HG03039 (cell line): Measurements from ENCODE around the gene DIAPH2.

Experiments
- ATAC-seq: cut with Tn5 transposase; IDR thresholded peaks from one replicate; pipeline ENCODE4 v1.9.1; 2021; ENCODE audit warnings: mild to moderate bottlenecking, moderate library complexity; ENCODE audit not compliant: unreplicated experiment

DIAPH2 gene

GRCh38 chrX:96924581-96924980, 239.9 kb downstream of the DIAPH2 start:
- ATAC-seq = no peak

GRCh38 chrX:96929036-96929435, 244.4 kb downstream of the DIAPH2 start:
- no peak for ATAC-seq

GRCh38 chrX:96957718-96958117, 273.1 kb downstream of the DIAPH2 start:
- ATAC-seq = no peak

DNA sequence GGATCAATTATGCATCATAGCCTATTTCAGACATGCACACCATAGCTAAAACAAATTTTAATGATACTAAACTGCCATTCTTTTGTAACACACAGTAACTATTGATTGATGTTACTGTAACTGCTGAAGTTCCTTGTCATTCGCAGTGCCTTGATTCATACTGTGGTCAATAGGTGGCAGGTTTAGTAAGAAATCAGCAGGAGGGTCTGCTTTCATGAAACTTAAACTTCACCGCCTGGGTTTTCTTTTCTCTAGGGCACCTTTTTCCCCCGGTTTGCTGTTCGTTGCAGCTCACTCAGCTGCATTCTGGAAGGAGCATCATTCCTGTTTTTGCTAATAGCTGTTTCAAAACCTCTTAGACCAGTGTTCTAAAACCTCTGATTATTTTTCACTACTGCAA, 287.2 kb downstream of the DIAPH2 start:
- no peak for ATAC-seq

- ATAC-seq = no peak
These were observed 294.3 kb downstream of the DIAPH2 start for GRCh38 chrX:96978906-96979305.

DNA sequence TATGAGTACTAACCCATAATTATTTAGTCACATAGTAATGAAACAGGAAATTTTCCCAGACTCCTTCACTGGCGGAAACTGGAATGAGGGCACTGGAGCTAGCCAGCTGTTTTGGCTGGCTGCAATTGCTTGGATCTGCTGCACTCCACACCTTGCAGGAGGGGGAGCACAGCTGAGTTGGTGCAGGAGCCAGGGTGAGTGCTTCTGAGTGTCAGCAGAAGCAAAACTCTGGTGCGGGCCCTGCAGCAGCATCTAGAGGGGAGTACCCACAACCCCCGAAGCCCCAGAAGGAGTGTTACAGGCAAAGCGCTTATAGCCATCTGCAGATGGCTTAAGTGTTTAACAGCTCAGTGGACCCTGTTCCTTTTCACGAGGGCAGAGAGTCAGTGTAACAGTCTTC, 295.1 kb downstream of the DIAPH2 start:
- no peak for ATAC-seq

- no peak for ATAC-seq
These were observed 297.5 kb downstream of the DIAPH2 start for GRCh38 chrX:96982161-96982560.

GRCh38 chrX:96984538-96984937, 299.9 kb downstream of the DIAPH2 start:
- no peak for ATAC-seq

DNA sequence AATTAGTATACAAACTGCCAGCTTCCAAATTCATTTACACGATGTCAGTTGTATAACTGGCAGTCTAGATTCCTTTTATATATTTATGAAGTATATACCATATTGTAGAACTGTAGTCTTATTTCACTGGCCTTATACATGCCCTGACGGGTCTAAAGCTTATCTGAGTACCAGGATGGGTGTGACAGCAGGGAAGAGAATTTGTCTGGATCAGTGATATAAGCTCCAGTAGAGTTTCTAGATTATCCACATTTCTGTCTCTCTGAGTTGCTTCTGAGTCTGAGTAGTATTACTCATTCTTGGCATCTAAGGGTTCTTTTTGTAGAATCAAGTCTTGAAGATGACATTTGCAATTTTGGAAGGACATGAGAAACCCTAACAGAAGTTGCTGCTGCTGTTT, 300.4 kb downstream of the DIAPH2 start:
- ATAC-seq = no peak

DNA sequence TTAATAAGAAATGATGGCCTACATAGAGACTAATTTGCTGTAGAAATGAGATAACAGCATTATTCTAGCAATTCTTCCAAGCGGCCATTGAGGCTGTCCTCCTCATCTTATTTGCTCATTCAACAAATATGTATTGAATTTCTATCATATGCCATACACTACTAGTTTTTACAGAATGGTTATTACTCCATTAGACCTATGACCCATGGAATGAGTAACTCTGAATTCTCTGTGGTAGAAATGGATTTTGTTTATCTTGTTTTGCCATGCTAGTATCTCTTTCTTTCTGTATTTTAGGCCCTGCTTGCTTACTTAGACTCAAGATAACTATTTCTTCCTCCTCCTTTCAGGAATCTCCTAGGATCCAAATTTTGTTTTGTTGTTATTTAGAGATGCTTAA, 302.6 kb downstream of the DIAPH2 start:
- ATAC-seq = no peak

GRCh38 chrX:96989830-96990571, 305.4 kb downstream of the DIAPH2 start:
- no peak for ATAC-seq

DNA sequence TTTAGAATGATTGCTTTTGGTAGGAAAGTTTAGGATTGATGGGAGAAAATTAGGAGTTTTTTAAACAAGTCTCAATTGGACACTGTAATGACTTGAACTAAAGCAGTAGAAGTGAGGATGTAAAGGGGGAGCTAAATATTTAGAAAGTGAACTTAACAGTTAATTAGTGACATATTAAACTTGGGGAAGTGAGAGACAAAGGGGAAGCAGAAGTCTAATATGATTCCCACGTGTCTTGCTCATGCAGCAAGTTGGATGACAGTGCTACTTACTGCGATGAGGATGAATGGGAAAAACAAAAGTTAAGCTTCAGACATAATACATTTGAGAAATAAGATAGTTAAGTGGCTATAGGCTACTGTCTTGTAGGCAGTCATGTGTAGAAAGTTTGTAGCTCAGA, 309.5 kb downstream of the DIAPH2 start:
- ATAC-seq = no peak

DNA sequence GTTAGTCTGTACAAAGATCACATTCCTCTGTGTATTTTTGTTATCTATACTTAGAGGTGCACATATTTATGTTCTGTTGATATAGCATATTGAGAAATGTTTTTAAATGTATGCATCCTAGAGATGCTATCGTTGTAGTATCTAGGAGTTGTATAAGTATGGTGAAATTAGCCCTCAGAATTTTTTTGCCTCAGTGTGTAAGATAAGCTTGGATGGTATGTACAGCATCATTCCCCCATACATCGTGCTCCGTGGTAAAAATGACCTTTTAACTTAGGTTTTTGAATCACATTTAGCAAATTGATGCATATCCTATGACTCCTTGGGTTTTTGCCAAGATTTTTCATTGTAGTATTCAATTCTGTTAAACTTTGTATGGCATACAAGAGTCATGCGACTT, 312.6 kb downstream of the DIAPH2 start:
- no peak for ATAC-seq

GRCh38 chrX:97000682-97001368, 316.2 kb downstream of the DIAPH2 start:
- no peak for ATAC-seq

- ATAC-seq = no peak
These were observed 321.5 kb downstream of the DIAPH2 start for GRCh38 chrX:97006167-97006566.

- ATAC-seq = no peak
These were observed 324.7 kb downstream of the DIAPH2 start for GRCh38 chrX:97009391-97009790.

DNA sequence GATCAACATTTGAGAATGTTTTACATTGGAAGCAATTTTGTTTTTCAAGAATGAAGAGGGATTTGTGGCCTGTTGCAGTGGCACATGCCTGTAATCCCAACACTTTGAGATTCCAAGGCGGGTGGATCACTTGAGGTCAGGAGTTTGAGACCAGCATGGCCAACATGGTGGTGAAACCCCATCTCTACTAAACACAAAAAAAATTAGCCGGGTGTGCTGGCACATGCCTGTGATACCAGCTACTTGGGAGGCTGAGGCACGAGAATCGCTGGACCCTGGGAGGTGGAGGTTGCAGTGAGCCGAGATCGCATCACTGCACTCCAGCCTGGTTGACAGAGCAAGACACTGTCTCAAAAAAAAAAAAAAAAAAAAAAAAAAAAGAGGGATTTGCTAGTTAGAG, 326.9 kb downstream of the DIAPH2 start:
- no peak for ATAC-seq

DNA sequence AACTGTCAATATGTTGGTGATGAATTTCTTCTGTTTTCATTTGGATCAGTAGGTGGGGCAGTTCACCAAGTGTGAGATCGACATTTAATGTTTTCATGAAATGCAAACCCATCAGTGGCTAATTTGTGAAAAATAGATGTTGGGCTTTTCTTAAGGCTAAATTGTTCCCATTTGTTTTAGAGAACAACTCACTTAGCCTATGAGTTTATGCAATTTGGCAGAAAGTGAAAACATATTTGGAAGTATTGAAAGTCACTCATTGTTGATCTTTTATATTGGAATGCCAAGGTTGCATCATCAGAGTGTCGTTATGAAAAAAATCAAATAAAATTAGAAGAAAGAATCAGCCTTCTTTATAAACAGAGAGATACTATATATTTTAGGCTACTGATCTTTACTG, 331.5 kb downstream of the DIAPH2 start:
- no peak for ATAC-seq

DNA sequence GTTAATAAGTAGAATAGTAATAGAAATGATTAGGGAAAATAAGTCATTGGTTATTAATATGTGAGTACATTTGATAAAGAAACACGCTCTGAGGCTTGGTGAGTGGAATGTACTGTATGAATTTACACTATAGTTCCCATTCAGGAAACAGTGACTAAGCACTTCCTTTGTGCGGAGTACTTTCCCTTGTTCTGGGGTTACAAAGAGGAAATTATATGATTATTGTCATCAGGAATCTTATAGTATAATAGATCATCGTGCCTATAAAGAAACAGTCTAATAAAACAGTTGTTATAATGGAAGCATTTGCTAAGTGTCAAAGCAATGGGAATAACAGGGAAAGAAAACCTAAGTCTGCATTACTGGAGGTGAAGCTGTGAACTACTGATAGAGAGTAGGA, 337.0 kb downstream of the DIAPH2 start:
- ATAC-seq = no peak

DNA sequence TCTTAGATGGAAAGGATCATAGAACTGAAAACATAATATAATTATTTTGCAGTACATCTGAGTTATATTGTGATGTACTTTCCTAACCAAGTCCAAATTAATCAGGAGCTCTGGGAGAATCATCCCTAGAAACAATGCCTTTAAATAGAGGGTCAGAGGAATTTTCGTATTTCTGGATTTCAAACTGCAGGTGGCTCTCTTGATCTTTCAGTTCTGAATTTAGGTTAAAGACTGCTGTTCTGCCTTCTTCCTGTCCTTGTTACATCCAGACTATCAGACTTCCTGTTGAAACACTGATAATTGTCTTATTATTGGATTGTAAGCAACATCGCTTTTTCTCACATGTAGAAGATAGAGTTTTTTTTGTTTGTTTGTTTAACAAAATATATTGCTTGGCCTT, 341.8 kb downstream of the DIAPH2 start:
- no peak for ATAC-seq

DNA sequence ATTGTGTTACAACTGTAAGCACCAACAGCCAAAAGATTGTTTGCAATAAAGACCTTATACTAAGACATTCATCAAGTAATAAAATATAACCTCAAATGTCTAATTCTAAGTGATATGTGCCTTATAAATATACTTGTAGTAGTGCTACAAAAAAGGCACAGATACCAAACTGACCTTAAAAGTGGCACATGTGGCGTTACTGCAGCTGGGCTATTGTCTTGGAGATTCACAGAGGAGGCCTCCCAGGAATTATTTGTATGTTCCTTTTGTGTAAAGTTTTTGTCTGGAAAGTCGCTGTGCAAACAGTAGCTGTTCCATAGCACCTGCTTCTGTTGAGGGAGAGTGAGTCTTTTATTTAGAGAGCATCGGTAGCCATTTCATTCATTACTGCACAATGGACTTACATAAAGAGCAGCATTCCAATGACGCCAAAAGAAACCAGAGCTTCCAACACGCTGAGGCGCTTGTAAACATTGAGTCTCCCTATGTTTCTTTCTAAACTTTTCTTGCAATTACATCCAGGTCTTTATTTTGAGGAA, 342.8 kb downstream of the DIAPH2 start:
- no peak for ATAC-seq

GRCh38 chrX:97030463-97030862, 345.8 kb downstream of the DIAPH2 start:
- no peak for ATAC-seq
